ENCODE measurements around the gene KIAA0319L.

Gene KIAA0319L

GRCh38 chr1:35561972-35562680 is 4.9 kb upstream of the KIAA0319L start:
- DNase-seq: no peak

- DNase-seq: no peak
Observed at GRCh38 chr1:35561297-35561971, 4.2 kb upstream of the KIAA0319L start.

DNA sequence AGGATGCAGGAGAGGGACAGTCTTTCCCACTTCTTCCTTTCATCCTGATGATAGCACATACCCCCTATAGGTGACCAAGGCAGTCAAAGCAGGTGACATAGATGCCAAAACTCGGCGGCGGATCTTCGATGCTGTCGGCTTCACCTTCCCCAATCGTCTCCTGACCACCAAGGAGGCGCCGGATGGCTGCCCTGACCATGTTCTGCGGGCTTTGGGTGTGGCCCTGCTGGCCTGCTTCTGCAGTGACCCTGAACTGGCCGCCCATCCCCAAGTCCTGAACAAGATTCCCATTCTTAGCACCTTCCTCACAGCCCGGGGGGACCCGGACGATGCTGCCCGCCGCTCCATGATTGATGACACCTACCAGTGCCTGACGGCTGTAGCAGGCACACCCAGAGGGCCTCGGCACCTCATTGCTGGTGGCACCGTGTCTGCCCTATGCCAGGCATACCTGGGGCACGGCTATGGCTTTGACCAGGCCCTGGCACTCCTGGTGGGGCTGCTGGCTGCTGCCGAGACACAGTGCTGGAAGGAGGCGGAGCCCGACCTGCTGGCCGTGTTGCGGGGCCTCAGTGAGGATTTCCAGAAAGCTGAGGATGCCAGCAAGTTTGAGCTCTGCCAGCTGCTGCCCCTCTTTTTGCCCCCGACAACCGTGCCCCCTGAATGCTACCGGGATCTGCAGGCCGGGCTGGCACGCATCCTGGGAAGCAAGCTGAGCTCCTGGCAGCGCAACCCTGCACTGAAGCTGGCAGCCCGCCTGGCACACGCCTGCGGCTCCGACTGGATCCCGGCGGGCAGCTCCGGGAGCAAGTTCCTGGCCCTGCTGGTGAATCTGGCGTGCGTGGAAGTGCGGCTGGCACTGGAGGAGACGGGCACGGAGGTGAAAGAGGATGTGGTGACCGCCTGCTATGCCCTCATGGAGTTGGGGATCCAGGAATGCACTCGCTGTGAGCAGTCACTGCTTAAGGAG is 3.3 kb upstream of the KIAA0319L start:
- no peak for DNase-seq

DNA sequence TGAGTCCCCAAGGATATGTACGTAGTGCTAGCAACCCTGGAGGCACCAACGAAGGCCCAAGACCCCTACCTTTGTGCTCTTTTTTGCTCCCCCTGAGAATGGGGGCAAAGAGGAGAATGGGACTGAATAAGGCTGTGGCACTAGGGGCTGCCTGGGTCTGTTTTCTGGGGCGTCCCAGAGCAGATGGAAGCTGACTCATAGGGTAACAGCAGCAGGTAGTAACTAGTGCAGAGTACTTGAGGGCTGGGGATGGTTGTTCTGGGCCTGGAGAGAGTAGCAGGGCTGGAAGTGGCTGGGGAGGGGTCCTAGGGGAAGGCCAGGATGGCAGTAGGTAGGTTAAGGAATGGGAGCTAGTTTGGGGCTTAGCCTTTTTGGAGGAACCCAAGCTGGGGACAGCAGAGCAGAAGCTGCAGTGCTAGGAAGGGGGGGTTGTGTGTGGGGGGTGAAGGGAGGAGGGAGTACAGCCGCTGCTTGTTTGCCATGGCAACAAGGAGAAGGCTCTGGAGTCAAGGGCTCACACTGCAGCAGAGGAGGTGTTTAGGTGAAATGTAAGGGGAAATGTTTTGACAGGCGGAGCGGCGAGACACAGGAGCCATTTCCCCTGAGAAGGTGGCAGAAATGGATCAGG is 2.2 kb upstream of the KIAA0319L start:
- DNase-seq: peak; percentile 40

- DNase-seq: peak; percentile 41
Observed at GRCh38 chr1:35558374-35559316, 1.4 kb upstream of the KIAA0319L start.

- DNase-seq: peak; percentile 95
Observed at GRCh38 chr1:35557611-35558373, 589 bp upstream of the KIAA0319L start, which contains the start of gene NCDN. Gene NCDN (plus strand): TSS chr1:35557799. CDS start chr1:35558191, 392 bp downstream.

- DNase-seq: no peak
Observed at GRCh38 chr1:35556484-35557117, 602 bp downstream of the KIAA0319L start.

GRCh38 chr1:35555601-35556477 is 1.4 kb downstream of the KIAA0319L start:
- no peak for DNase-seq

DNA sequence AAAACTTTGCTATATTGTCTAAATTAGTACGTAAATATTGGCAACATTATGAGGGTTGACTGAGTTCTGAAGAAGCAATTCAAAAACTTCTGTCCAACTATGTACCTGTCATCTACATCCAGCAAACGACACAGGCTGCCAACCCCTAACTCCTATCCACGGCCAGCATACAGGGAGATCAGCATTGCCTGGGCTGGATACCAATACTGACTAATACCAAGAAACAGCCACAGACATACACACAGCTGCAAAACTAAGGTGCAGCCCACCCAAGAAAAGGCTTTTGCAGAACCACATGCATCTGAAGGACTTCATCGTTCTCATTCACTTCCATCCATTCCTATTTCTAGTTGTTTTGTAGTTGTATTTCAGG is 2.0 kb downstream of the KIAA0319L start:
- DNase-seq: no peak

- no peak for DNase-seq
Observed at GRCh38 chr1:35554266-35555211, 2.7 kb downstream of the KIAA0319L start.

DNA sequence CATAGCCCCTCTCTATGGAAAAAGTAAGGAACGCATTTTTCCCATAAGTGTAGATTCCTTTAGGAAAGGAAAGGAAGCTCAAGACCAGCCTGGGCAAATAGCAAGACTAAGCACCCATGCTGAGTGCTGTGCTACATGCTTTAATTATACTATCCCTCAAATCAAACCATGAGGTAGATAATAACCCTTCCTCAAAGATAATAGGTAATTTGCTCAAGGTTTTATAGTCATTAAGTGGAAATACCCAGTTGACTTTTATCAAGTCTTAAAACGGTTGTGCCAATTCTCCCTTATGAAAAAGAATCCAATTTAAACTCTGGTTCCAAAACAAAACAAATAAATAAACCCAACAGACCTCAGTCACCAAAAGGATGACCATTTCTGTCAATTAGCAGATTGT is 3.4 kb downstream of the KIAA0319L start:
- no peak for DNase-seq

- DNase-seq: no peak
Observed at GRCh38 chr1:35546614-35547013, 10.6 kb downstream of the KIAA0319L start.

DNA sequence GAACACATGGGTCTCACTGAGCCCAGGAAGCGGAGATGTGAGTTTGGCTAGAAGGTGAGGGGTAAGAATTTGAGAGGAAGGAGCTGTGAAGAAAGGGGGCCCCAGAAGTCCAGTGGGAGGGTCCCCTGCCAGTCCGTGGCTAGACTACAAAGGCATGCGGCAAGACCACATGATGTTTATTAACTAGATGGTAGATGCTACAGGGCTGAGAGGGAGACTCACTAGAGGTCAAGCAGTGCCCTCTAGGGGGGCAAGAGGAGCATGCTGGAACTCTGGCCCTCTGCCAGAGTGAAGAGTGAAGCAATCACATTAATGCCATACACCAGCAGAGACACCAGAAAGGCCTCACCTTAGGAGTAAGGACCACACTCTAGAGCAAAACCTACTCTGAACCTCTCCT is 12.2 kb downstream of the KIAA0319L start:
- peak; percentile 70 for DNase-seq

DNA sequence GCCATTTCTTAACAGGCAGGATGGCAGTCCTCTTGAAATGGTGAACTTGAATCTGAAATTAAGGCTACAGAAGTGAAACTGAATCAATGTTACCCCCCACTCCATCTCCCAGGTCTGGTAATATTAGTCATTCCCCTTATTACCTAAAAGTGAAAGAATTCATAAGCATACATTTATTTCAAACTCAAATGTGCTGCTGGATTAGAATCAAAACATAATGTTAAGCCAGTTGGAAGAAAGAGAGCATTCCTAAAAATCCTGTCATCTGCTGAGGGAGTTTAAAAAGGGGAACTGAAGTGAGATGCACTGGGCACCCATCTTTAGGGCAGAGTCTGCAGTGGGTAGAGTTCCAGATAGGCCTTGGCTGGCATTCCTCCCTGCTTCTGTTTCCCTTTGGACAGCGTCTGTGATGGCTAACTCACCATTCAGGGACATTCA is 17.4 kb downstream of the KIAA0319L start:
- DNase-seq: no peak

DNA sequence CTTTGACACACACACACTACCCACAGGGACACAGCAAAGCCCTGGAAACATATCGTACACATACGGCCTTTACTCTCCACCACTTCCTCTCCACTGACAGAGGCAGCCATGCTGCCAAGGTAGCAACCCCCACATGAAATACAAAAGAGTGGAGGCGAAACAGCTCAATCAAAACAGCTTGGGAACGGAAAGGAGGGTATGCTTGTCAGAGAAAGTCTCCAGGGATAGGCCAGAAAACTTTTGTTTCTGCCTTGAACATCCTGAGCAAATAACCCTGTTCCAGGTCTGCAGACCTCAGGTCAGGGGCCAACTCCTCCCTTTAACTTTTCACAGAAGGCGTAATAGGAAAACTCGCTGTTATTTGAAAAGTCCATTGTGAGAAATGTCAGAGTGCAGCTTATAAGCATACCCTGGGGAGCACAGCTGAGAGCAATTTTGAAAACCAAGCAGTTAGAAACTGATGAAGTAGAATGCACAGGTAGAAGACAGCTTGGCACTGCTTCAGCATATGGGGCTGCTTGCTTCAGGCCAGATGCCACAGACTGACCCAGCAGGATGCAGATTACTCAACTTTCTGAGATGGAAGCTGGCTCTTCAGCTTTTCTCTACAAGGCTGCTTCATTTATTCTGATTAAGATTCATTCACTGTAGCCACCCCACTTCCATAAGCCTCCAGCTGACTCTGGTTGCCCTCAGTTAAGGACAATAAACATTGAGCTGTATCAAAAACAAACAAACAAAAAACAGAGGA is 18.0 kb downstream of the KIAA0319L start:
- peak; percentile 53 for DNase-seq

- DNase-seq: no peak
Observed at GRCh38 chr1:35537806-35538205, 19.4 kb downstream of the KIAA0319L start.

DNA sequence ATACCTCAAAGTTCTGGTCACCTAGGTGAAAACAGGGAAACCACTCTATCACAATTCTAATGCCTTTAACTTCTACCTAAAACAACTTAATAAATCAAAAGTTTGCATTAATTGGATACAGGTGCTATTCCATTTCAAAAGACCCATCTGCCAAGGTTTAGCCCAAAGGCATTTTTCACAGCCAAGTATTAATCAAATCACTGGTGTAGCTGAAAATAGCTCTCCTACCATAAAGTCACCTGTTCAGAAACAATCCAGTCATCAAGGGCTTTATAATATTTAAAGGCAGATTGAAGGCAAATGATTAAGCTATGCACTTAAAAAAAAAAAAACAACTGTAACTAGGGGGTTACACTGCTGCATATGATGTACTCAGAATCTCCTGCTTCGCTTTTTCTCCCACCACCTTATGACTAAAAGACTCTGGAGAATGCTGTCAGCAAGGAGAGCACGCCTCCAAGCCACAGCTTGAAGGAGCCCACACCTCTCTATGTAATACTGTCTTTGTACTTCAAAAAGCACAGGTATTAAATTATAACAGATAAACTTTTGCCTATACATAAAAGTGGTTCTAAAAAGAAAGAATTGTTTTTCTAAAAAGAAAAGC is 20.5 kb downstream of the KIAA0319L start:
- DNase-seq: no peak

All from CD4-positive, alpha-beta T cell treated with Interleukin-10 for 1 hour (primary cell).